ENCODE data around the gene CACUL1. TPM values are rescaled to one million over a fixed set of nuclear protein-coding genes. Genes with fewer than 3 reads are reported as not detected.

Gene CACUL1
- total RNA-seq, 1 experiment from 2014 or later, result 38.5 TPM

- Histone ChIP-seq H3K14ac (ENCODE audit: insufficient read depth, low read length) (no peak overlapping the region), H4K8ac (replicated peaks; ENCODE audit: insufficient read length, low read depth, low read length) (no peak overlapping the region), H3K4me2 (ENCODE audit: insufficient read depth, insufficient read length, low read length) (no peak overlapping the region), H3K27ac (ENCODE audit: insufficient read length, low read depth, low read length) (no peak overlapping the region), H3K79me2 (ENCODE audit: insufficient read depth, low read length) (no peaks in the 10 kb centered on the region), H2BK20ac (ENCODE audit: low read depth, low read length, poor library complexity, severe bottlenecking) (no peak overlapping the region), H3K79me1 (ENCODE audit: insufficient read depth, low read depth, low read length, poor library complexity, severe bottlenecking) (no peaks in the 10 kb centered on the region), H3K9me3 (ENCODE audit: control insufficient read depth, low read depth, low read length) (no peaks in the 10 kb centered on the region), H3K9ac (ENCODE audit: extremely low read depth, insufficient read length, low read length) (no peak overlapping the region), H2AK5ac (ENCODE audit: insufficient read length, low read length) (no peak overlapping the region), H2BK12ac (ENCODE audit: insufficient read length, low read depth, low read length) (no peak overlapping the region), H2AFZ (ENCODE audit: low read length) (no peak overlapping the region), H4K20me1 (ENCODE audit: control insufficient read depth, insufficient read depth, insufficient read length) (no peaks in the 10 kb centered on the region), H3K23ac (ENCODE audit: insufficient read length, low read depth, low read length) (no peak overlapping the region), H2BK120ac (ENCODE audit: low read depth, low read length, poor library complexity, severe bottlenecking) (no peak overlapping the region), H2BK5ac (ENCODE audit: insufficient read length, low read length) (no peak overlapping the region), H4K5ac (ENCODE audit: insufficient read length, low read depth, low read length) (no peak overlapping the region), H3K56ac (ENCODE audit: insufficient read length, low read depth, low read length) (no peak overlapping the region), H3K27me3 (ENCODE audit: insufficient read depth, low read length) (no peaks in the 10 kb centered on the region), H3T11ph (ENCODE audit: low read length) (no peak overlapping the region), H4K91ac (ENCODE audit: insufficient read length, low read depth, low read length) (no peak overlapping the region), H3K18ac (ENCODE audit: insufficient read length, low read depth, low read length) (no peak overlapping the region), H3K4ac (ENCODE audit: low read depth, low read length) (no peak overlapping the region), H3K23me2 (ENCODE audit: insufficient read length, low read depth, low read length, poor library complexity, severe bottlenecking) (no peaks in the 10 kb centered on the region), H3K4me1 (ENCODE audit: insufficient read depth, low read length) (no peaks in the 10 kb centered on the region), H2BK15ac (ENCODE audit: low read depth, low read length) (no peak overlapping the region)
- H3K36me3 Mint-ChIP-seq (ENCODE audit: insufficient read depth in 1 of 3, low read depth in 3 of 3), result no peaks in the 10 kb centered on the region; a peak in 1 of 7 replicates
- no peak for DNase-seq
- TF ChIP-seq CTCF (conservative IDR thresholded peaks at IDR 0.05), result no peak
- H3K27ac Mint-ChIP-seq, result no peak overlapping the region
- H3K4me1 Mint-ChIP-seq, result peaks cover 6 to 9% of the 10 kb centered on the region in 2 experiments
- H3K27me3 Mint-ChIP-seq (ENCODE audit: low read depth), result peaks cover 6% of the 10 kb centered on the region; the same call in 1 of the 2 replicates
- WGBS (ENCODE audit: extremely low coverage, insufficient read length, low lambda C conversion rate), result no CpG with 5 or more reads among the region's 6 CpGs
- no peak overlapping the region for H3K4me3 Mint-ChIP-seq
- peaks cover 3 to 4% of the 10 kb centered on the region in 2 experiments; a peak in 2 of 5 replicates for H3K9me3 Mint-ChIP-seq
Observed at GRCh38 chr10:118768041-118768919, 13.5 kb upstream of the CACUL1 start.

Measured in H9 (cell line).